H1 (cell line): Measurements from ENCODE around the gene FBXO7. TPM values are rescaled to one million over a fixed set of nuclear protein-coding genes. Genes with fewer than 3 reads are reported as not detected.

ENCODE experiments used
- CTCF ChIA-PET: fragments of 300-600 bp; sonication (Branson Sonifier 250); formaldehyde crosslinking; loops from one replicate; lab custom pipeline; 2021; ENCODE audit not compliant: partially characterized antibody; lab: Charles Lee
- POLR2A ChIA-PET: fragments of 300-600 bp; sonication (Branson Sonifier 250); formaldehyde crosslinking; loops from one replicate; lab custom pipeline; 2021; ENCODE audit warnings: inconsistent platforms; ENCODE audit not compliant: partially characterized antibody; lab: Charles Lee
- DNase-seq, 2 experiments: peaks; one replicate each; pipeline versions ENCODE4 v3.0.0 to v3.0.0-alpha.2; 2010 to 2022; ENCODE audit warnings: low spot score in 2 of 2, low read depth in 1 of 2, mixed read lengths in 1 of 2
- FAIRE-seq: peaks from 2 replicates; lab custom pipeline; 2011; peaks lifted over from hg19 to GRCh38; lab: Jason Lieb, UNC
- H2AFZ ChIP-seq: 2 replicates; pipeline ENCODE4 v1.8.1; 2012; ENCODE audit warnings: low read length, inconsistent platforms
- H2AK5ac ChIP-seq: 2 replicates; pipeline ENCODE4 v1.6.1; 2013; ENCODE audit warnings: low read depth, low read length
- H2BK120ac ChIP-seq: replicated peaks from 2 replicates; pipeline ENCODE3; 2013; ENCODE audit warnings: low read depth, low read length, inconsistent platforms
- H2BK12ac ChIP-seq: 2 replicates; pipeline ENCODE4 v1.6.1; 2013; ENCODE audit warnings: low read depth, low read length
- H2BK15ac ChIP-seq: 2 replicates; pipeline ENCODE4 v1.6.1; 2013; ENCODE audit warnings: low read length
- H2BK20ac ChIP-seq: 2 replicates; pipeline ENCODE4 v1.6.1; 2013; ENCODE audit warnings: low read length
- H2BK5ac ChIP-seq: 2 replicates; pipeline ENCODE4 v1.6.1; 2013; ENCODE audit warnings: low read depth, low read length
- H3K14ac ChIP-seq: 2 replicates; pipeline ENCODE4 v1.6.1; 2013; ENCODE audit warnings: inconsistent platforms; ENCODE audit not compliant: insufficient read length
- H3K18ac ChIP-seq: 2 replicates; pipeline ENCODE4 v1.6.1; 2013; ENCODE audit warnings: low read length; ENCODE audit errors: extremely low read depth
- H3K23ac ChIP-seq: 2 replicates; pipeline ENCODE4 v1.6.1; 2013; ENCODE audit warnings: inconsistent platforms; ENCODE audit not compliant: insufficient read length
- H3K23me2 ChIP-seq: 2 replicates; pipeline ENCODE4 v1.6.1; 2013; ENCODE audit warnings: low read depth, low read length
- H3K27ac ChIP-seq: 2 replicates; pipeline ENCODE4 v1.6.1; 2011; ENCODE audit warnings: low read depth, low read length, inconsistent platforms
- H3K27me3 ChIP-seq, 4 experiments: replicated peaks in 1 of 4; 1 replicate in 1 of 4; 2 replicates in 3 of 4; pipeline versions ENCODE4 v1.6.1 to v1.8.1; 2011 to 2013; ENCODE audit warnings: low read length in 3 of 4, mild to moderate bottlenecking in 3 of 4, inconsistent platforms in 2 of 4, mixed read lengths in 2 of 4, moderate library complexity in 1 of 4; ENCODE audit not compliant: control insufficient read depth in 3 of 4, insufficient read depth in 3 of 4; ENCODE audit errors: extremely low read depth in 1 of 4
- H3K36me3 ChIP-seq, 4 experiments: 2 replicates each; pipeline versions ENCODE4 v1.6.1 to v1.8.1; 2011 to 2013; ENCODE audit warnings: mild to moderate bottlenecking in 4 of 4, low read length in 3 of 4, moderate library complexity in 2 of 4, control low read depth in 1 of 4, inconsistent platforms in 1 of 4; ENCODE audit not compliant: insufficient read depth in 4 of 4, control insufficient read depth in 2 of 4
- H3K4ac ChIP-seq: replicated peaks from 2 replicates; pipeline ENCODE3; 2013; ENCODE audit warnings: low read length, low read depth, mixed read lengths, inconsistent platforms; ENCODE audit not compliant: insufficient read length
- H3K4me1 ChIP-seq, 4 experiments: replicated peaks in 1 of 4; 1 replicate in 1 of 4; 2 replicates in 3 of 4; pipeline versions ENCODE4 v1.6.1 to v1.8.1; 2011 to 2013; ENCODE audit warnings: low read length in 3 of 4, inconsistent platforms in 2 of 4, mixed read lengths in 1 of 4; ENCODE audit not compliant: insufficient read depth in 4 of 4, control insufficient read depth in 3 of 4
- H3K4me2 ChIP-seq, 2 experiments: 2 replicates each; pipeline versions ENCODE4 v1.6.1 to v1.8.1; 2011 to 2013; ENCODE audit warnings: low read depth in 2 of 2, low read length in 2 of 2, control low read depth in 1 of 2, inconsistent platforms in 1 of 2, mild to moderate bottlenecking in 1 of 2; ENCODE audit not compliant: insufficient read depth in 1 of 2
- H3K4me3 ChIP-seq, 4 experiments: fragments of 200-600, 300-600 bp in 1 of 4; sonication (generic), shearing (Covaris generic), sonication (Bioruptor Twin) in 1 of 4; 2 replicates each; pipeline versions ENCODE4 v1.5.1 to v1.8.1; 2011 to 2016; ENCODE audit warnings: low read length in 4 of 4, low read depth in 3 of 4, control low read depth in 2 of 4, inconsistent platforms in 2 of 4, mild to moderate bottlenecking in 2 of 4, mixed read lengths in 1 of 4, moderate library complexity in 1 of 4; ENCODE audit not compliant: insufficient read depth in 2 of 4; ENCODE audit errors: extremely low read depth in 1 of 4
- H3K56ac ChIP-seq: replicated peaks from 2 replicates; pipeline ENCODE3; 2013; ENCODE audit warnings: low read depth, mild to moderate bottlenecking, mixed read lengths, low read length, inconsistent platforms; ENCODE audit not compliant: insufficient read length
- H3K79me1 ChIP-seq: 2 replicates; pipeline ENCODE4 v1.6.1; 2013; ENCODE audit warnings: low read depth, low read length, control low read depth
- H3K79me2 ChIP-seq, 2 experiments: 2 replicates each; pipeline versions ENCODE4 v1.6.1 to v1.8.1; 2012 to 2013; ENCODE audit warnings: low read length in 2 of 2, mild to moderate bottlenecking in 2 of 2, inconsistent platforms in 1 of 2; ENCODE audit not compliant: insufficient read depth in 2 of 2, control insufficient read depth in 1 of 2
- H3K9ac ChIP-seq, 4 experiments: replicated peaks in 1 of 4; 1 replicate in 1 of 4; 2 replicates in 3 of 4; pipeline versions ENCODE4 v1.6.1 to v1.8.1; 2011 to 2013; ENCODE audit warnings: low read depth in 3 of 4, low read length in 3 of 4, control low read depth in 2 of 4, mild to moderate bottlenecking in 2 of 4, moderate library complexity in 2 of 4, inconsistent platforms in 1 of 4; ENCODE audit errors: extremely low read depth in 1 of 4
- H3K9me3 ChIP-seq, 2 experiments: 2 replicates each; pipeline versions ENCODE4 v1.6.1 to v1.8.1; 2012 to 2013; ENCODE audit warnings: mild to moderate bottlenecking in 2 of 2, moderate library complexity in 2 of 2, control low read depth in 1 of 2, inconsistent platforms in 1 of 2, low read depth in 1 of 2, low read length in 1 of 2, mixed read lengths in 1 of 2; ENCODE audit not compliant: insufficient read depth in 2 of 2
- H4K20me1 ChIP-seq, 2 experiments: replicated peaks in 1 of 2; 2 replicates each; pipeline versions ENCODE3 to v1.8.1; 2011 to 2013; ENCODE audit warnings: inconsistent platforms in 2 of 2, low read length in 2 of 2, mild to moderate bottlenecking in 1 of 2; ENCODE audit not compliant: insufficient read depth in 2 of 2, control insufficient read depth in 1 of 2
- H4K5ac ChIP-seq: 2 replicates; pipeline ENCODE4 v1.6.1; 2013; ENCODE audit warnings: low read length, low read depth, mixed read lengths, inconsistent platforms; ENCODE audit not compliant: insufficient read length
- H4K8ac ChIP-seq: 2 replicates; pipeline ENCODE4 v1.8.0; 2013; ENCODE audit warnings: mild to moderate bottlenecking, moderate library complexity, low read length, inconsistent platforms; ENCODE audit not compliant: insufficient read depth; ENCODE audit errors: extremely low read depth
- H4K91ac ChIP-seq: replicated peaks from 2 replicates; pipeline ENCODE3; 2013; ENCODE audit warnings: low read length, mixed read lengths, inconsistent platforms; ENCODE audit not compliant: insufficient read length
- ATF3 ChIP-seq: IDR thresholded peaks from 2 replicates; pipeline ENCODE4 v1.6.1; 2011; ENCODE audit warnings: low read depth, mild to moderate bottlenecking, low read length; ENCODE audit not compliant: insufficient read depth
- CHD1 ChIP-seq: IDR thresholded peaks from 2 replicates; pipeline ENCODE4 v1.6.1; 2012; ENCODE audit warnings: low read depth, low read length, improper control_type of control experiment
- CHD2 ChIP-seq: IDR thresholded peaks from 2 replicates; pipeline ENCODE4 v1.6.1; 2012; ENCODE audit warnings: low read length, improper control_type of control experiment
- CREB1 ChIP-seq: IDR thresholded peaks from 2 replicates; pipeline ENCODE4 v1.6.1; 2012; ENCODE audit warnings: inconsistent platforms
- CTCF ChIP-seq, 3 experiments: IDR thresholded peaks; 1 replicate in 2 of 3; 2 replicates in 1 of 3; pipeline versions ENCODE4 v1.5.1 to v1.6.1; 2011; ENCODE audit warnings: low read length in 3 of 3, mild to moderate bottlenecking in 3 of 3, inconsistent platforms in 2 of 3, low read depth in 1 of 3, moderate library complexity in 1 of 3; ENCODE audit not compliant: insufficient read depth in 1 of 3; ENCODE audit errors: control extremely low read depth in 1 of 3
- HDAC6 ChIP-seq: IDR thresholded peaks from one replicate; pipeline ENCODE4 v1.7.1; 2012; ENCODE audit warnings: low read depth, mild to moderate bottlenecking, inconsistent platforms, low read length, moderate library complexity
- PHF8 ChIP-seq: fragments of 200-600 bp; sonication (generic); conservative IDR thresholded peaks from 2 replicates; pipeline ENCODE4 v1.7.1; 2012; ENCODE audit warnings: low read depth, mild to moderate bottlenecking, inconsistent platforms, low read length, moderate library complexity
- RFX5 ChIP-seq: IDR thresholded peaks from 2 replicates; pipeline ENCODE4 v1.6.1; 2011; ENCODE audit warnings: low read depth, low read length, improper control_type of control experiment, borderline replicate concordance
- SAP30 ChIP-seq: fragments of 300-600 bp; sonication (generic); IDR thresholded peaks from 2 replicates; pipeline ENCODE4 v1.7.1; 2012; ENCODE audit warnings: low read length, moderate library complexity, mild to moderate bottlenecking, inconsistent platforms; ENCODE audit not compliant: insufficient read depth, insufficient replicate concordance
- SP1 ChIP-seq: IDR thresholded peaks from 2 replicates; pipeline ENCODE4 v1.6.1; 2011; ENCODE audit warnings: low read depth, low read length
- SUZ12 ChIP-seq: fragments of 200-600 bp; sonication (generic); IDR thresholded peaks from 2 replicates; pipeline ENCODE4 v1.6.1; 2012; ENCODE audit warnings: mild to moderate bottlenecking, inconsistent platforms, low read length, moderate library complexity, mixed read lengths
- TEAD4 ChIP-seq: IDR thresholded peaks from 2 replicates; pipeline ENCODE4 v1.6.1; 2012; ENCODE audit warnings: low read depth, low read length, inconsistent platforms, mixed read lengths
- WGBS, 2 experiments: shearing (Covaris generic) in 1 of 2; methylation state at CpG; one replicate each; pipeline versions ENCODE4 v1.1.6 to v1.1.7; 2013 to 2015; ENCODE audit warnings: low lambda C conversion rate in 2 of 2, mixed read lengths in 2 of 2, inconsistent platforms in 1 of 2, low coverage in 1 of 2, missing lambda C conversion rate in 1 of 2; ENCODE audit not compliant: insufficient replicate concordance in 2 of 2, insufficient coverage in 1 of 2, insufficient read length in 1 of 2; ENCODE audit errors: extremely low coverage in 1 of 2, missing lambda C conversion rate in 1 of 2; 5-methylcytosine and 5-hydroxymethylcytosine counted together
- polyA plus RNA-seq, 7 experiments: library from polyadenylated mRNA; depleted of rRNA in 3 of 7; stranded (reverse) in 5 of 7; unstranded in 2 of 7; fragments of >200 nt in 5 of 7; fragments of 200-250 nt in 2 of 7; gene quantifications; 1 replicate in 5 of 7; 2 replicates in 1 of 7; 4 replicates in 1 of 7; pipeline versions ENCODE4 v1.2.1 to v1.2.3, GENCODE V29; 2011 to 2013; ENCODE audit warnings: missing spikeins in 2 of 7, mixed read lengths in 2 of 7
- total RNA-seq: library from RNA; stranded (reverse); fragmentation: NEBNext Ultra II Directional; extraction: Animal tissue kit (Norgen Biotek cat#: 25700); gene quantifications from 2 replicates; pipeline ENCODE4 v1.2.1, GENCODE V29; 2021

Gene FBXO7
- total and polyA plus RNA-seq, 2 of the 8 experiments (the other 6 are each of a cell fraction or from before 2014, with no cell fraction given), result 62.7 to 76.1 TPM

- Histone ChIP-seq H3K4ac (no peak overlapping the region), H3K23me2 (peaks cover 4% of the 10 kb centered on the region; the same call in 1 of the 2 replicates), H2BK5ac (no peak overlapping the region), H2AFZ (no peak overlapping the region), H3K18ac (no peak overlapping the region), H3K56ac (no peak overlapping the region), H3K9me3 (no peaks in the 10 kb centered on the region), H3K27ac (no peak overlapping the region), H3K79me2 (no peaks in the 10 kb centered on the region), H3K14ac (no peak overlapping the region), H4K91ac (no peak overlapping the region), H3K9ac (no peak overlapping the region), H2BK15ac (no peak overlapping the region), H2BK12ac (no peak overlapping the region), H3K27me3 (no peaks in the 10 kb centered on the region; a peak in 1 of 7 replicates), H3K4me2 (no peak overlapping the region), H3K4me3 (no peak overlapping the region), H3K23ac (no peak overlapping the region), H4K8ac (no peak overlapping the region), H2AK5ac (no peak overlapping the region), H2BK20ac (no peak overlapping the region), H4K5ac (no peak overlapping the region), H3K79me1 (no peaks in the 10 kb centered on the region), H2BK120ac (no peak overlapping the region), H3K36me3 (no peaks in the 10 kb centered on the region), H3K4me1 (no peaks in the 10 kb centered on the region), H4K20me1 (peaks cover 0 to 3% of the 10 kb centered on the region in 2 experiments)
- ChIA-PET CTCF (no interaction called here), POLR2A (no interaction called here)
- no peak for FAIRE-seq
- WGBS, 2 experiments, result 90% methylated on average over 9 of the region's 9 CpGs; no CpG with 5 or more reads in 1 of the 2 experiments
- no peak for DNase-seq
- no peak for TF ChIP-seq SP1
- no peak for TF ChIP-seq CHD1
- TF ChIP-seq ATF3, result no peak
- TF ChIP-seq HDAC6, result no peak
- TF ChIP-seq RFX5, result no peak
- no peak for TF ChIP-seq CTCF (IDR thresholded peaks at IDR 0.05; ENCODE audit: control extremely low read depth in 1 of 3, insufficient read depth in 1 of 3, low read depth in 1 of 3, low read length in 3 of 3)
- no peak for TF ChIP-seq CREB1
- TF ChIP-seq TEAD4, result no peak
- no peak for TF ChIP-seq SUZ12
- no peak for TF ChIP-seq PHF8
- no peak for TF ChIP-seq SAP30
- no peak for TF ChIP-seq CHD2
Observed at GRCh38 chr22:32546935-32547334, 72.3 kb downstream of the FBXO7 start.
